ENCODE measurements around the gene CYP26C1.

Gene CYP26C1

DNA sequence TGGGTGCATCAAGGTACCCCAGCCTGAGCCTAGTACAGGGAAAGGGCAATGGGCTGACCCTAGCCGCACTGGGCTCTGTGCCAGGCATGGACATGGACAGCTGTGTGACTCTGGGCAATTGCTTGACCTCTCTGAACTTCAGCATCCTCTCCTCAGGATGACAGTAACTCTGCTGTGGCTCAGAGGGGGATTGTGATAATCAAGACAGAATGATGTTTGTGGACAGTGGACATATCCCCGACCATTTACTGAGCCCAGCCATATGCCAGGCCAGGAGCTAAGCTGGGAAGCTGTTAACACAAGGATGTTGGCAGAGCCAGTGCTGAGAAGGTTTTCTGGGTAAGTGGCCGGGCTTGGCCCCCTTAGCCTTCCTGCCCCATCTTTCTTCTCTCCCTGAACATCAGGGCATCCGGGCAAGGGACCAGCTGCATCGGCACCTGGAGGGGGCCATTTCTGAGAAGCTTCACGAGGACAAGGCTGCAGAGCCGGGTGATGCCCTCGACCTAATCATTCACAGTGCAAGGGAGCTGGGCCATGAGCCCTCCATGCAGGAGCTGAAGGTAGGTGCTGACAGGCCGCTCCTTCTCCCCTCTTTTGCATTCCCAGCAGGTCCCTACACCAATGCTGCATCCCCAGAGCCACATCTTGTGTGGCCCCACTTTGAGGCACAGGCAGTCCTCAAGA lies 3.5 kb downstream of the CYP26C1 start:
- in situ Hi-C loops (cut with HindIII; ENCODE audit: low sequenced_read_pairs) = no loop called here

- in situ Hi-C loops (cut with HindIII; ENCODE audit: low sequenced_read_pairs) = no loop called here
These were observed 4.5 kb downstream of the CYP26C1 start for GRCh38 chr10:93064874-93065660.

GRCh38 chr10:93065675-93066543 lies 5.3 kb downstream of the CYP26C1 start:
- in situ Hi-C loops (cut with HindIII; ENCODE audit: low sequenced_read_pairs) = no loop called here

DNA sequence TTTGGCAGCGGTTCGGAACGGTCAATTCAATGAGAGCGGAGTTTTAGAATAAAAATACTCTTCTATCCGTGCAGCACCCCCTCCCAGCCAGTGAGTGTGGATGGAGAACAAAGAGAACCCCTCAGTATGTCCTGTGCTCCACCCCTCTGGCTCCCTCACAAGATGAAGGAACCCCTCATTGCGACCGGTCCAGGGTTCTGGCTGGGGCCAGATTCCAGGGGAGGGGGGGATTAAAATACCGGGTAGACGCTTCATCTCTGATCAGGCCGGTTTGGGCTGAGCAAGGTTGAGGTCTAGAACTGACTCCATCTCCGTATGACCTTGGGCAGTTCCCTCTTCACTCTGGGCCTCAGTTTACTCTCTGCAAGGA lies 5.9 kb downstream of the CYP26C1 start:
- in situ Hi-C loops (cut with HindIII; ENCODE audit: low sequenced_read_pairs) = no loop called here

GRCh38 chr10:93067443-93068365 lies 7.1 kb downstream of the CYP26C1 start:
- in situ Hi-C loops (cut with HindIII; ENCODE audit: low sequenced_read_pairs) = no loop called here

DNA sequence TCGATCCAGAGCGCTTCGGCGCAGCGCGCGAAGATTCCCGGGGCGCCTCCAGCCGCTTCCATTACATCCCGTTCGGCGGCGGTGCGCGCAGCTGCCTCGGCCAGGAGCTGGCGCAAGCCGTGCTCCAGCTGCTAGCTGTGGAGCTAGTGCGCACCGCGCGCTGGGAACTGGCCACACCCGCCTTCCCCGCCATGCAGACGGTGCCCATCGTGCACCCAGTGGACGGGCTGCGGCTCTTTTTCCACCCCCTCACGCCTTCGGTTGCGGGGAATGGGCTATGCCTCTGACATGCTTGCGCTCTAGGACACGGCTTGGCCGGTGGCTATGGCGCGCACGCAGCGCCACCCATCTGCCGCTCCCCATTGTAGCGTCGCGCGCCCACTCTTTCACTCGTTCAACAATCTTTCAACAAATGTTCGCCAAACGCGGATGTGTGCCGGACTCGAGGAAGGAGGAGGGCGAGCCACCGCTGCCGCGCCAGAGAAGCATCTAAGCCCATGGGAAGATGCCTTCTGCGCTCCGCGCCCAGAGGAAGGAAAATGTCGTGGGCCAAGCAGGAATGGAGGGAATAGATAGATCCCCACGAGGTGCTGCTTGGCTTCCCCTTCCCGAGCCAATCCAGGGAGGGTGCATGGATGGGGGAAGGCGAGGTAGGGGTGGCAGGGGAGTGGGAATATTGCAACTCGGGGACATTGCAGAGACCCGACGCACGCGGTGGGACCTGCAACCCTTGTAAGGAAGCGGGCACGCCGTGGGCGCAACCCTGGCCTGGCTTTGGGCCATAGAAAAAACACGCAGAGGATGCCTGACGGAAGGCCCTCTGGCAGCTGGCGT lies 8.0 kb downstream of the CYP26C1 start:
- in situ Hi-C loops (cut with HindIII; ENCODE audit: low sequenced_read_pairs) = no loop called here

DNA sequence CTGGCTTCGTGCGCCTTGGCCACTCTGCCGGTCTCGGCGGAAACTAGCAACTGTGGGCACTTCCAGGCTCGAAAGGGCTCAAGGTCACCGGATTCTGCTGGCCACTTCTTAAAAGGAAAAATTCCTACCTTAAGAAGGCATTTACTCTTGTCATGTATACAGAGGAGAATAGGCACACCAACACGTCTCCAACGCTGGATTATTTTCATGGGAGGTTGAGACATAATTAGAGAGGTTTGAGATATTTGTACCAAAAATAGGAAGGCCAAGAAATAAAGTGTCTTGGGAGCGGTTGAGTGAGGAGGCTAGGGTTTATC lies 8.6 kb downstream of the CYP26C1 start:
- in situ Hi-C loops (cut with HindIII; ENCODE audit: low sequenced_read_pairs) = no loop called here

DNA sequence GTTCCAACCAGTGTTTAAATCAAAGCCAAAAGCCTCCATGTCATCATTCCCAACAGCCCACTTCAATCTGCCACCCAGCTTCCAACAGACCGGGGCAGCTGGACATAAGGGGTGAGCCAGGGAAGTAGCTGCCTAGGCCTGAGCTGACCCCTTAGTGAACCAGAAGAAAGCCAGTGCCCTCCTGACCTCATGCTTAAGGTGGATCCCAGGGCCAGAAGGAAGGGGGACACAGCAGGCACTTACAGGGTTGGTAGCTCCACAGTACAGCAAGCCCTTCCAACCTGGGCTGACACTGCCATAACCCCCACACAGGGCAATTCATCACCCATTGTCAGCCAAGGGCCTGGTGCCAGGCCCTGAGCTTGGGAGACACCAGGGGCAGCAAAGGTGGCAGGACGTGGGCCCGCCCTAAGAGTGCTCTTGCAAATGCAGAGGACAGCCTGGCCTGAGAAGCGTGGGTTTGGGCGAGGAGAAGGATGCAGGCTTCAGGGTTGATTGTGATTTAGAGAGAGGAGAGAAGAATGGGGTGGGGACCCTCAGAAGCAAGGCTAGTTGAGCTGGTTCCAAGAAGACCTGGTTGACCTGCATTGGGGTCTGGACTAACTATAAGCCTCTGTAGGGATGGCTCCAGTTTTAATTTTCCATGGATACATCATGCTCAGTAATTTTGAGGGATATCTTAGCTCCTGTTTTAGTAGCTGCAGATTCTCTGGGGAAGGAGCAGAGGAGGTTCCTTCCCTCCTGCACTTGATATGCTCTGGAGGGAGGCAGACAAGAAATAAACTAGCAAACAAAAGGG lies 10.0 kb downstream of the CYP26C1 start:
- in situ Hi-C loops (cut with HindIII; ENCODE audit: low sequenced_read_pairs) = no loop called here

DNA sequence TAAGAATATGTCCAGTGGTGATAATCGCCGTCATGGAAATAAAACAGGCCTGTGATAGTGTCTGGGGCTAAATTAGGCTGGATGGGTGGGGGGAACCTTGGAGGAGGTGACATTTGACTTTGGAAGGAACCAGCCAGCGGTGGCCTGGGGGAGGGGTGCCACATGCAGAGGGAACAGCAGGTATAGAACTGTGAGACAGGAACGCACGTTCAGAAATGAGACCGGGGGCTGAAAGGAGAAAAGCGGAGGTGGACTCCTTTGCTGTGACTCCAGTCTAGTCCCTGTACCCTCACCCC lies 10.5 kb downstream of the CYP26C1 start:
- in situ Hi-C loops (cut with HindIII; ENCODE audit: low sequenced_read_pairs) = no loop called here

DNA sequence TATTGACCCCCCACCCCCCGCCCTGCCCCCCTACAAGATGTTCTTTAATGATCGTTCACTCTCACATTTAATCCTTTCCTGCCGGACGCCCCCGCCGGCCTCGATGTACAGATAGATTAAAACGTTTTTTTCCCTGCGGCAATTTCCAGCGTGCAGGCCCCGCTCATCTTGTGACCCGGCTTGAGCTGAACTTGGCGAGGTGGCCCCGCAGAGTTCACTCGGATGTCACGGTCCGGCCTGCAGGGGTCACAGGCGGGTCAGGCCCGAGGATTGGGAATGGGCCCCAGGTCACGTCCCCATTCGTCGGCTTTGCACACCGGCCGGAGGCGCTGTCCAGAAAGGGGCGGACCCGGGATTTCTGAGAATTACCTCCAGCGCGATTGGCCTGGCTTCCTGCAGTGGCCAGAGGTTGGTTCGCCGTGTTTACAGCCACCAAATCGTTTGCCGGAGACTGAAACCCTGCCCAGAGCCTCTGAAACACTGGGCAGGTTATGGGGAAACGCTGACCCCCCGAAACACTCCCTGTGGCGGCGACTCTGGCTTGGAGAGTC lies 11.2 kb downstream of the CYP26C1 start:
- in situ Hi-C loops (cut with HindIII; ENCODE audit: low sequenced_read_pairs) = no loop called here

GRCh38 chr10:93072225-93072712 lies 11.7 kb downstream of the CYP26C1 start:
- in situ Hi-C loops (cut with HindIII; ENCODE audit: low sequenced_read_pairs) = no loop called here

DNA sequence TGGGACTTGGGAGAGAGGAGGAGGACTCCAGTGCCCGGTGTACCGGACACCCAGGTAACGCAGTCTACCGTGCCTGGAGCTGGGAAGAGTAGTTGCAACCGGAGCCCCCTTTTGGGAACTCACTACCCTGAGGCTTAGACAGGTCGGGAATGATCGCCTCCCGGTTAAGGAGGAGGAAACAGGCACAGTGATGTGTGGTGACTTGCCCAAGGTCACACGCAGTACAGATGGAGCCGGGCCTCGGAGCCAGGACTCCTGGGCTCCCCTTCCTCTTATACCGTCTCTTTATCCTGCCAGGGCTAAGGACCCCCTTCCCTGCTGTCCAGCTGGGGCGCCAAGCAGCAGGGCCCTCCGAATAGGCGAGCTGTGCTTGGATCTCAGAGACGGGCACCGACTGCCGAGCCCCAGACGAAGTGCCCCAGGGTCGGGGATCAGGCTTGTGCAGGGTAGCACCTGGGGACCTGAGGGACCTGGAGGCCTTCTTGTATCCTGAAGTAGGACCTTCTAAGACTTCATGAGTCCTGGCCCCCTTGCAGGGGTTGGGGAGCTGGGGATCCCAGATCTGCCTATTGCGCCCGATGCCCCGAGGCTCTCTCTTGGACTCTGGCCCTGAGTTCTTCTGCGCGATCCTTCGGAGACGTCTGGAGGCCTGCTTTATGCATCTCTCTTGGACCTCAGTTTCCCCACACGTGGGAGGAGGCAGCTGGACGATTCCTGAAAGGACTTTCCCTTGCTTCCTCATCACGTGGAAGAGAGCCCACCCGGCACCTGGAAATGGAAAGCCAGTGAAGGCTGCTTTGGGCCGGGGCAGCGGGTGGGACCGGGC lies 12.3 kb downstream of the CYP26C1 start:
- in situ Hi-C loops (cut with HindIII; ENCODE audit: low sequenced_read_pairs) = no loop called here

DNA sequence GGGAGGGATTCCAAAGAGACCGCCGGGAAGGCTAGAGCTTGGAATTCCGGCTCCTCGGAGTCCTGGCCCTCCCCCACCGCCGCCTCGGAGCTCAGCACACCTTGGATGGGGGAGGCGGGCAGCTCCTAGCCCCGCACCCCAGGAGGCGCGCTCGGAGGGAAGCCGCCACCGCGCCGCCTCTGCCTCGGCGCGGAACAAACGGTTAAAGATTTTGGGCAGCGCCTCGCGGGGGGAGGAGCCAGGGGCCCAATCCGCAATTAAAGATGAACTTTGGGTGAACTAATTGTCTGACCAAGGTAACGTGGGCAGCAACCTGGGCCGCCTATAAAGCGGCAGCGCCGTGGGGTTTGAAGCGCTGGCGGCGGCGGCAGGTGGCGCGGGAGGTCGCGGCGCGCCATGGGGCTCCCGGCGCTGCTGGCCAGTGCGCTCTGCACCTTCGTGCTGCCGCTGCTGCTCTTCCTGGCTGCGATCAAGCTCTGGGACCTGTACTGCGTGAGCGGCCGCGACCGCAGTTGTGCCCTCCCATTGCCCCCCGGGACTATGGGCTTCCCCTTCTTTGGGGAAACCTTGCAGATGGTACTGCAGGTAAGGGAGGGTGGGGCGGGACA lies 13.0 kb downstream of the CYP26C1 start, which contains the start of gene CYP26A1:
CYP26A1 (plus strand) TSS at position 355 of the 608 bp plus-strand sequence; CDS start at position 397, 42 bp downstream.
- in situ Hi-C loops (cut with HindIII; ENCODE audit: low sequenced_read_pairs) = no loop called here

DNA sequence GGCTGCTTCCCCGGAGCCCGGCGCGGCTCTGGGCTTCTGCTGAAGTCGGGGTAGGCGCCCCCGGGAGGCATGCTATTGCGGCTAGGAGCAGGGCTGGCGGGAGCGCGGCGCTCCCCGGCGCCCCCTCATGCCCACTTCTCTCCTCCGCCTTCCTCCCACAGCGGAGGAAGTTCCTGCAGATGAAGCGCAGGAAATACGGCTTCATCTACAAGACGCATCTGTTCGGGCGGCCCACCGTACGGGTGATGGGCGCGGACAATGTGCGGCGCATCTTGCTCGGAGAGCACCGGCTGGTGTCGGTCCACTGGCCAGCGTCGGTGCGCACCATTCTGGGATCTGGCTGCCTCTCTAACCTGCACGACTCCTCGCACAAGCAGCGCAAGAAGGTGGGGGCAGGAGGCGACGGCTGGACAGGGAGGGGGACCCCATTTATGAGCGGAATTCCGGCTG lies 13.6 kb downstream of the CYP26C1 start:
- in situ Hi-C loops (cut with HindIII; ENCODE audit: low sequenced_read_pairs) = no loop called here

DNA sequence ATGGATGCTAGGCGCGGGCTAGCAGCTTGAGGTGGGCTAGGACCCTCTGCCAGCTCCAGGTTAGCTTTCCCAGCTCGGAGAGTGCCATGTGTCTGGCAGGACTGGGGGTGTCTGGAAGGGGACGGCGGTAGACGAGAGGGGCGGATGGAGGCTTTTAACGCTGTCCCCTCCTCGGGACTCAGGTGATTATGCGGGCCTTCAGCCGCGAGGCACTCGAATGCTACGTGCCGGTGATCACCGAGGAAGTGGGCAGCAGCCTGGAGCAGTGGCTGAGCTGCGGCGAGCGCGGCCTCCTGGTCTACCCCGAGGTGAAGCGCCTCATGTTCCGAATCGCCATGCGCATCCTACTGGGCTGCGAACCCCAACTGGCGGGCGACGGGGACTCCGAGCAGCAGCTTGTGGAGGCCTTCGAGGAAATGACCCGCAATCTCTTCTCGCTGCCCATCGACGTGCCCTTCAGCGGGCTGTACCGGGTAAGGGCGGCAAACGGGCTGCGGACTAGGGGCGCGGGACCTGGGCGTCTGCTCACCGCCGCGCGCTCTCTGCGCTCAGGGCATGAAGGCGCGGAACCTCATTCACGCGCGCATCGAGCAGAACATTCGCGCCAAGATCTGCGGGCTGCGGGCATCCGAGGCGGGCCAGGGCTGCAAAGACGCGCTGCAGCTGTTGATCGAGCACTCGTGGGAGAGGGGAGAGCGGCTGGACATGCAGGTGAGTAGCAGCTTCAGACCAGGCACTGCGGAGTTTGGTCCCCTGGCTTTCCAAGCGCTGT lies 14.2 kb downstream of the CYP26C1 start:
- in situ Hi-C loops (cut with HindIII; ENCODE audit: low sequenced_read_pairs) = no loop called here

DNA sequence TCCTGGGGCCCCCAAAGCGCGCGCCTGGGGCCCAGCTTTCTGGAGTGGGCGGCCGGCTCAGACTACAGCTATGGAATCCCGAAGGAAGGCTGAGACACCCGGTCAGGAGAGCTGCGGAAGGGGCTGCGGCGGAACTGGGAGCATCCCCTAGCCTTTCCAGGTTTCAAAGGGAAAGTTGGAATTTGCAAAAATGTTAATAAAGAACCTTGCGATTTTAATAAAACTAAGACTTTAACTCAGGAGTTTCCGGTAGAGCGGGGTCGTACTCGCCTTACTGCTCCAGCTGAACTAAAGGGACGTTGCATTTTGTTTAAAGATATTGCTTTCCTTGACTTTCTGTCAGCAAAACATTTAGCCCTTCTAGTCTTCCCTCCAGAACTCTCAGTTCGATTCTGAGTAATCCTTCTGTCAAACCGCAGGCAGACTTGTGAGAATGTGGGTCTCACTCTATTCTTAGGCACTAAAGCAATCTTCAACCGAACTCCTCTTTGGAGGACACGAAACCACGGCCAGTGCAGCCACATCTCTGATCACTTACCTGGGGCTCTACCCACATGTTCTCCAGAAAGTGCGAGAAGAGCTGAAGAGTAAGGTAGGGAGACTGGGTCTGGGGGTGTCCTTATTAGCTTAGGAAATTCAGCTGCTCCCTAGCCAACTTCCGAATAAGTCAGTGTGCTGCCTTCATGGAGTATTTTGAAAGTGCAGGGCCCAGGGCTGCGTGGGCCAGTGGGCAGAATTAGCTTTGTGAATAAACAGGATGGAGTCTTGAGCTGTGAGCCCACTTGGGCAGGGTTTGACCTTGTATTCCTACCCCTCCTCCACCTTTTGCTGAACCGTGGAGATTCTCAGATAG lies 15.0 kb downstream of the CYP26C1 start:
- in situ Hi-C loops (cut with HindIII; ENCODE audit: low sequenced_read_pairs) = no loop called here

Data from DLD1 (cell line).